CD8-positive, alpha-beta memory T cell (primary cell): ENCODE results near the gene SUB1. TPM values are rescaled to one million over a fixed set of nuclear protein-coding genes. Genes with fewer than 3 reads are reported as not detected.

Experiments used
- CTCF ChIA-PET: fragments of 350-600 bp; sonication (Branson Sonifier 250); formaldehyde crosslinking; loops from one replicate; lab custom pipeline; 2021; ENCODE audit warnings: antibody characterized with exemption; lab: Charles Lee
- POLR2A ChIA-PET: fragments of 350-600 bp; sonication (Branson Sonifier 250); formaldehyde crosslinking; loops from one replicate; lab custom pipeline; 2021; ENCODE audit warnings: antibody characterized with exemption; lab: Charles Lee
- DNase-seq, 5 donors: peaks; one replicate each; pipeline versions ENCODE4 v3.0.0 to v3.0.0-alpha.2; 2020 to 2022; ENCODE audit warnings: mixed read lengths in 1 of 5
- H3K27ac ChIP-seq: one replicate; pipeline ENCODE4 v1.7.0; 2013; ENCODE audit warnings: low read depth, mild to moderate bottlenecking, low read length, moderate library complexity
- H3K27me3 ChIP-seq: 2 replicates; pipeline ENCODE4 v1.7.0; 2013; ENCODE audit warnings: low read length, mild to moderate bottlenecking; ENCODE audit not compliant: insufficient read depth, poor library complexity, severe bottlenecking
- H3K36me3 ChIP-seq: 2 replicates; pipeline ENCODE4 v1.7.0; 2013; ENCODE audit warnings: mild to moderate bottlenecking, low read length, moderate library complexity; ENCODE audit not compliant: insufficient read depth
- H3K4me1 ChIP-seq: 2 replicates; pipeline ENCODE4 v1.7.0; 2013; ENCODE audit warnings: mild to moderate bottlenecking, low read length, moderate library complexity; ENCODE audit not compliant: insufficient read depth
- H3K4me3 ChIP-seq: 2 replicates; pipeline ENCODE4 v1.7.0; 2013; ENCODE audit warnings: mild to moderate bottlenecking, low read length
- H3K9me3 ChIP-seq: 2 replicates; pipeline ENCODE4 v1.7.0; 2013; ENCODE audit warnings: mild to moderate bottlenecking, low read length
- H3K27ac Mint-ChIP-seq, 8 donors: one replicate each; pipeline ENCODE4 v1.8.0; 2020 to 2021; ENCODE audit warnings: mixed read lengths in 8 of 8, mild to moderate bottlenecking in 6 of 8, inconsistent platforms in 3 of 8, moderate library complexity in 3 of 8
- H3K27me3 Mint-ChIP-seq, 2 donors: one replicate each; pipeline ENCODE4 v1.8.0; 2020 to 2021; ENCODE audit warnings: mixed read lengths in 2 of 2, mild to moderate bottlenecking in 1 of 2, moderate library complexity in 1 of 2
- H3K36me3 Mint-ChIP-seq, 3 donors: one replicate each; pipeline ENCODE4 v1.8.0; 2020 to 2021; ENCODE audit warnings: mixed read lengths in 3 of 3, inconsistent platforms in 1 of 3, mild to moderate bottlenecking in 1 of 3
- H3K4me1 Mint-ChIP-seq, 3 donors: one replicate each; pipeline ENCODE4 v1.8.0; 2020 to 2021; ENCODE audit warnings: mixed read lengths in 3 of 3, inconsistent platforms in 1 of 3, mild to moderate bottlenecking in 1 of 3
- H3K4me3 Mint-ChIP-seq, 7 donors: one replicate each; pipeline ENCODE4 v1.8.0; 2020 to 2021; ENCODE audit warnings: mixed read lengths in 7 of 7, mild to moderate bottlenecking in 6 of 7, moderate library complexity in 4 of 7, inconsistent platforms in 2 of 7
- H3K9me3 Mint-ChIP-seq, 5 donors: one replicate each; pipeline ENCODE4 v1.8.0; 2020 to 2022; ENCODE audit warnings: mixed read lengths in 5 of 5, mild to moderate bottlenecking in 3 of 5, moderate library complexity in 2 of 5, inconsistent platforms in 1 of 5
- polyA plus RNA-seq: library from polyadenylated mRNA; unstranded; fragments of 300-500 nt; fragmentation: Illumina TruSeq; gene quantifications from one replicate; pipeline ENCODE4 v1.2.3, GENCODE V29; 2021
- total RNA-seq, 2 experiments: library from RNA; stranded (reverse); gene quantifications; one replicate each; pipeline ENCODE4 v1.2.3, GENCODE V29; 2021

Gene SUB1
- total and polyA plus RNA-seq, 3 experiments from 2014 or later, result 476 to 511 (median 484) TPM

- H3K4me3 Mint-ChIP-seq, result peak overlapping the region in 5 of 7 donors; percentile 7 to 61 (median 34)
- CTCF ChIA-PET, result interaction anchor here (0.7 to 6.9 kb wide), 42 partner anchors 9 to 417 kb away, joined by 3 to 174 read pairs (median 4); partner anchors contain the start of genes GOLPH3 and ZFR
- no peak overlapping the region for H3K27ac ChIP-seq
Measured at GRCh38 chr5:32589942-32590869, 4.8 kb downstream of the SUB1 start.

GRCh38 chr5:32595118-32595517, 9.8 kb downstream of the SUB1 start:
- H3K4me3 ChIP-seq, result no peak overlapping the region
- no peaks in the 10 kb centered on the region for H3K9me3 ChIP-seq
- H3K4me1 Mint-ChIP-seq, result peaks cover 75 to 91% (median 90%) of the 10 kb centered on the region in 3 donors
- H3K27me3 Mint-ChIP-seq, result no peaks in the 10 kb centered on the region
- no peaks in the 10 kb centered on the region for H3K27me3 ChIP-seq
- peak overlapping the region in 4 of 7 donors; percentile 1 to 67 (median 16) for H3K4me3 Mint-ChIP-seq
- H3K9me3 Mint-ChIP-seq, result no peaks in the 10 kb centered on the region
- ChIA-PET CTCF (no interaction called here), POLR2A (no interaction called here)
- no peak overlapping the region for H3K27ac ChIP-seq
- DNase-seq, result no peak
- H3K27ac Mint-ChIP-seq, result peak overlapping the region in 5 of 8 donors; percentile 5 to 75 (median 39)
- H3K4me1 ChIP-seq, result peaks cover 62% of the 10 kb centered on the region
- H3K36me3 ChIP-seq, result peaks cover 78% of the 10 kb centered on the region
- H3K36me3 Mint-ChIP-seq, result peaks cover 0 to 90% (median 37%) of the 10 kb centered on the region in 3 donors

More at GRCh38 chr5:32589942-32590869, 4.8 kb downstream of the SUB1 start:
- Histone ChIP-seq H3K4me1 (peaks cover 54% of the 10 kb centered on the region), H3K4me3 (no peak overlapping the region), H3K9me3 (no peaks in the 10 kb centered on the region), H3K27me3 (no peaks in the 10 kb centered on the region), H3K36me3 (peaks cover 46% of the 10 kb centered on the region)
- H3K27me3 Mint-ChIP-seq, result peaks cover 0 to 2% of the 10 kb centered on the region in 2 donors
- DNase-seq, result peak in 3 of 5 donors; percentile 52 to 60 (median 52)
- H3K9me3 Mint-ChIP-seq, result peaks cover 0 to 2% (median 0%) of the 10 kb centered on the region in 5 donors
- POLR2A ChIA-PET, result interaction anchor here (0.7 to 1.7 kb wide), 6 partner anchors 21 to 145 kb away, joined by 3 to 12 read pairs (median 6); partner anchors contain the start of gene ZFR
- H3K4me1 Mint-ChIP-seq, result peaks cover 64 to 86% (median 81%) of the 10 kb centered on the region in 3 donors
- peaks cover 0 to 72% (median 23%) of the 10 kb centered on the region in 3 donors for H3K36me3 Mint-ChIP-seq
- H3K27ac Mint-ChIP-seq, result peak overlapping the region; percentile 50 to 95 (median 80)

GRCh38 chr5:32597041-32597629, 11.8 kb downstream of the SUB1 start:
- DNase-seq, result no peak
- peaks cover 51% of the 10 kb centered on the region for H3K4me1 ChIP-seq
- peaks cover 73 to 91% (median 87%) of the 10 kb centered on the region in 3 donors for H3K4me1 Mint-ChIP-seq
- no peak overlapping the region for H3K4me3 Mint-ChIP-seq
- no peaks in the 10 kb centered on the region for H3K27me3 ChIP-seq
- no peak overlapping the region for H3K4me3 ChIP-seq
- peaks cover 0 to 93% (median 32%) of the 10 kb centered on the region in 3 donors for H3K36me3 Mint-ChIP-seq
- H3K27ac Mint-ChIP-seq, result peak overlapping the region in 5 of 8 donors; percentile 3 to 81 (median 18)
- no peak overlapping the region for H3K27ac ChIP-seq
- H3K36me3 ChIP-seq, result peaks cover 74% of the 10 kb centered on the region
- POLR2A ChIA-PET, result no interaction called here
- H3K27me3 Mint-ChIP-seq, result no peaks in the 10 kb centered on the region
- CTCF ChIA-PET, result interaction anchor here (1.0 kb wide), 1 partner anchor 108 kb away, joined by 3 read pairs; no protein-coding TSS in a partner anchor
- H3K9me3 Mint-ChIP-seq, result no peaks in the 10 kb centered on the region
- no peaks in the 10 kb centered on the region for H3K9me3 ChIP-seq

GRCh38 chr5:32598260-32598937, 13.0 kb downstream of the SUB1 start:
- no peaks in the 10 kb centered on the region for H3K27me3 ChIP-seq

GRCh38 chr5:32598997-32599549, 13.7 kb downstream of the SUB1 start:
- Mint-ChIP-seq H3K27ac (peak overlapping the region in 4 of 8 donors; percentile 41 to 75 (median 68)), H3K36me3 (peaks cover 0 to 90% (median 21%) of the 10 kb centered on the region in 3 donors), H3K4me1 (peaks cover 66 to 89% (median 80%) of the 10 kb centered on the region in 3 donors), H3K4me3 (no peak overlapping the region), H3K27me3 (no peaks in the 10 kb centered on the region), H3K9me3 (no peaks in the 10 kb centered on the region)
- peaks cover 59% of the 10 kb centered on the region for H3K36me3 ChIP-seq
- H3K27me3 ChIP-seq, result no peaks in the 10 kb centered on the region
- peaks cover 43% of the 10 kb centered on the region for H3K4me1 ChIP-seq
- ChIA-PET POLR2A (no interaction called here), CTCF (interaction anchor here (0.8 to 1.2 kb wide), 3 partner anchors 10 to 167 kb away, joined by 3 to 7 read pairs (median 4); no protein-coding TSS in a partner anchor)
- H3K4me3 ChIP-seq, result no peak overlapping the region
- H3K9me3 ChIP-seq, result no peaks in the 10 kb centered on the region
- no peak for DNase-seq
- H3K27ac ChIP-seq, result no peak overlapping the region

More at GRCh38 chr5:32598260-32598937, 13.0 kb downstream of the SUB1 start:
- no peak for DNase-seq
- Mint-ChIP-seq H3K36me3 (peaks cover 0 to 93% (median 24%) of the 10 kb centered on the region in 3 donors), H3K4me1 (peaks cover 69 to 88% (median 82%) of the 10 kb centered on the region in 3 donors), H3K4me3 (peak overlapping the region in 4 of 7 donors; percentile 3 to 53 (median 38)), H3K9me3 (no peaks in the 10 kb centered on the region), H3K27ac (peak overlapping the region in 7 of 8 donors; percentile 4 to 75 (median 61)), H3K27me3 (no peaks in the 10 kb centered on the region)
- ChIA-PET CTCF (interaction anchor here (1.1 to 1.2 kb wide), 2 partner anchors 9 to 109 kb away, joined by 4 to 7 read pairs; no protein-coding TSS in a partner anchor), POLR2A (no interaction called here)
- Histone ChIP-seq H3K9me3 (no peaks in the 10 kb centered on the region), H3K27ac (no peak overlapping the region), H3K4me3 (no peak overlapping the region), H3K36me3 (peaks cover 62% of the 10 kb centered on the region), H3K4me1 (peaks cover 43% of the 10 kb centered on the region)

- CTCF ChIA-PET, result interaction anchor here (1.2 to 1.5 kb wide), 2 partner anchors 110 kb away, joined by 5 to 7 read pairs; no protein-coding TSS in a partner anchor
- DNase-seq, result no peak
- Mint-ChIP-seq H3K27ac (peak overlapping the region in 1 of 8 donors; percentile 41), H3K9me3 (no peaks in the 10 kb centered on the region), H3K4me1 (peaks cover 60 to 85% (median 75%) of the 10 kb centered on the region in 3 donors), H3K4me3 (no peak overlapping the region), H3K36me3 (peaks cover 0 to 87% (median 22%) of the 10 kb centered on the region in 3 donors), H3K27me3 (no peaks in the 10 kb centered on the region)
- Histone ChIP-seq H3K36me3 (peaks cover 60% of the 10 kb centered on the region), H3K4me3 (no peak overlapping the region), H3K9me3 (no peaks in the 10 kb centered on the region), H3K4me1 (peaks cover 35% of the 10 kb centered on the region), H3K27me3 (no peaks in the 10 kb centered on the region), H3K27ac (no peak overlapping the region)
- POLR2A ChIA-PET, result no interaction called here
Measured at GRCh38 chr5:32600054-32600622, 14.8 kb downstream of the SUB1 start.
